ENCODE data around the gene FAM83C. TPM values are rescaled to one million over a fixed set of nuclear protein-coding genes. Genes with fewer than 3 reads are reported as not detected.
A peak's percentile ranks its signal among the peaks of the same experiment; 100 is the strongest.

The FAM83C gene
- total and polyA plus RNA-seq, 2 donors (not counting 1 experiment from before 2014, with no cell fraction given): not detected

- no peak for DNase-seq
- ChIA-PET CTCF (interaction anchor here (1.1 to 2.1 kb wide), 4 partner anchors 15 to 139 kb away, joined by 3 to 6 read pairs (median 4); no protein-coding TSS in a partner anchor), POLR2A (interaction anchor here (0.6 to 1.6 kb wide), 5 partner anchors 20 to 670 kb away, joined by 3 to 9 read pairs (median 4); partner anchors contain the start of genes RBM39, SCAND1 and TRPC4AP)
- Histone ChIP-seq H3K27ac (ENCODE audit: low read length in 2 of 2) (peak overlapping the region; percentile 71 to 90), H3K4me2 (replicated peaks; ENCODE audit: low read depth, low read length, poor library complexity, severe bottlenecking) (peak overlapping the region; percentile 95), H3K4me1 (ENCODE audit: control insufficient read depth in 2 of 2, insufficient read depth in 2 of 2, low read length in 2 of 2) (peaks cover 13 to 19% of the 10 kb centered on the region in 2 donors), H2AFZ (ENCODE audit: insufficient read depth, low read depth, low read length, poor library complexity, severe bottlenecking) (peak overlapping the region; percentile 99), H4K20me1 (ENCODE audit: control insufficient read depth, insufficient read depth, low read length, poor library complexity, severe bottlenecking) (peaks cover 14% of the 10 kb centered on the region), H3K9ac (ENCODE audit: low read length) (peak overlapping the region; percentile 96), H3K36me3 (replicated peaks in 1 of 2; ENCODE audit: control extremely low read depth in 1 of 2, control insufficient read depth in 1 of 2, extremely low read depth in 1 of 2, insufficient read depth in 2 of 2, low read length in 1 of 2) (peaks cover 3 to 27% of the 10 kb centered on the region in 2 experiments), H3K9me3 (ENCODE audit: control extremely low read depth in 1 of 3, control insufficient read depth in 2 of 3, insufficient read depth in 1 of 3, low read length in 2 of 3) (no peaks in the 10 kb centered on the region), H3K27me3 (replicated peaks in 1 of 4; ENCODE audit: control extremely low read depth in 1 of 4, control insufficient read depth in 3 of 4, insufficient read depth in 4 of 4, low read length in 3 of 4) (no peaks in the 10 kb centered on the region), H3K4me3 (ENCODE audit: control extremely low read depth in 1 of 5, extremely low read depth in 1 of 5, insufficient read depth in 1 of 5, low read depth in 2 of 5, low read length in 4 of 5) (peak overlapping the region; percentile 59 to 97 (median 93)), H3K79me2 (ENCODE audit: control insufficient read depth, insufficient read depth, low read length) (peaks cover 35% of the 10 kb centered on the region)
- Mint-ChIP-seq H3K27ac (peak overlapping the region; percentile 96), H3K27me3 (no peaks in the 10 kb centered on the region), H3K4me3 (peak overlapping the region; percentile 95), H3K4me1 (peaks cover 32% of the 10 kb centered on the region), H3K9me3 (ENCODE audit: insufficient read depth) (no peaks in the 10 kb centered on the region)
- ATAC-seq (ENCODE audit: low read depth): no peak
- WGBS (ENCODE audit: insufficient coverage): 9% methylated on average over 14 of the region's 24 CpGs
- intact Hi-C loops (cut with micrococcal nuclease): loop anchor here (1.0 to 5.0 kb wide), 6 partner anchors 128 to 981 kb away; partner anchors contain the start of genes AHCY, EDEM2, ERGIC3 and SCAND1
- TF ChIP-seq CTCF (IDR thresholded peaks at IDR 0.05) (no peak), EZH2 (IDR thresholded peaks at IDR 0.05; ENCODE audit: borderline replicate concordance, insufficient read depth, low read depth, low read length, poor library complexity, severe bottlenecking) (no peak)
Measured at GRCh38 chr20:35283441-35284266, 8.6 kb downstream of the FAM83C start.
